Liver (tissue), 9 donors: Measurements from ENCODE around the gene KYAT1. TPM values are rescaled to one million over a fixed set of nuclear protein-coding genes. Genes with fewer than 3 reads are reported as not detected.
A peak's percentile ranks its signal among the peaks of the same experiment; 100 is the strongest.

Experiments used
- DNase-seq: peaks from one replicate; pipeline ENCODE4 v3.0.0-alpha.2; 2017; ENCODE audit warnings: low spot score
- H3K27ac ChIP-seq, 2 donors: one replicate each; pipeline ENCODE4 v1.7.0; 2013; ENCODE audit warnings: inconsistent platforms in 2 of 2, low read length in 2 of 2, control low read depth in 1 of 2, low read depth in 1 of 2, mild to moderate bottlenecking in 1 of 2
- H3K27me3 ChIP-seq, 4 donors: one replicate each; pipeline versions ENCODE4 v1.6.1 to v1.7.0; 2013; ENCODE audit warnings: low read length in 3 of 4, inconsistent platforms in 1 of 4, mild to moderate bottlenecking in 1 of 4, moderate library complexity in 1 of 4; ENCODE audit not compliant: control insufficient read depth in 4 of 4, insufficient read depth in 4 of 4
- H3K36me3 ChIP-seq, 4 donors: one replicate each; pipeline versions ENCODE4 v1.6.1 to v1.7.0; 2013; ENCODE audit warnings: low read length in 3 of 4, mild to moderate bottlenecking in 3 of 4, low read depth in 1 of 4, moderate library complexity in 1 of 4; ENCODE audit not compliant: control insufficient read depth in 4 of 4, insufficient read depth in 3 of 4
- H3K4me1 ChIP-seq, 4 donors: one replicate each; pipeline versions ENCODE4 v1.6.1 to v1.7.0; 2013; ENCODE audit warnings: low read length in 3 of 4, mild to moderate bottlenecking in 3 of 4, moderate library complexity in 1 of 4; ENCODE audit not compliant: control insufficient read depth in 4 of 4, insufficient read depth in 4 of 4
- H3K4me3 ChIP-seq, 3 donors: one replicate each; pipeline versions ENCODE4 v1.6.1 to v1.7.0; 2013; ENCODE audit warnings: low read length in 3 of 3, control low read depth in 1 of 3, low read depth in 1 of 3, mild to moderate bottlenecking in 1 of 3
- H3K9ac ChIP-seq, 2 donors: one replicate each; pipeline ENCODE4 v1.7.0; 2013; ENCODE audit warnings: low read length in 2 of 2, mild to moderate bottlenecking in 2 of 2, moderate library complexity in 2 of 2, control low read depth in 1 of 2, low read depth in 1 of 2
- H3K9me3 ChIP-seq, 4 donors: one replicate each; pipeline versions ENCODE4 v1.6.1 to v1.7.0; 2013; ENCODE audit warnings: low read length in 3 of 4; ENCODE audit not compliant: control insufficient read depth in 4 of 4
- ATF3 ChIP-seq: IDR thresholded peaks from 2 replicates; pipeline ENCODE4 v1.6.1; 2016; ENCODE audit warnings: antibody characterized with exemption
- CTCF ChIP-seq: fragments of 150-350 bp; IDR thresholded peaks from 2 replicates; pipeline ENCODE4 v1.5.1; 2017; ENCODE audit warnings: improper control_type of control experiment, low read depth, low read length; ENCODE audit not compliant: missing input control
- EGR1 ChIP-seq, 2 donors: IDR thresholded peaks; 2 replicates each; pipeline ENCODE4 v1.6.1; 2016 to 2018; ENCODE audit warnings: antibody characterized with exemption in 2 of 2, low read depth in 2 of 2
- GABPA ChIP-seq, 2 donors: IDR thresholded peaks in 1 of 2; conservative IDR thresholded peaks in 1 of 2; 2 replicates each; pipeline ENCODE4 v1.6.1; 2016; ENCODE audit warnings: antibody characterized with exemption in 2 of 2, mild to moderate bottlenecking in 1 of 2, moderate library complexity in 1 of 2
- HNF4G ChIP-seq: IDR thresholded peaks from 2 replicates; pipeline ENCODE4 v1.6.1; 2016; ENCODE audit warnings: antibody characterized with exemption
- JUND ChIP-seq, 2 donors: IDR thresholded peaks; 2 replicates each; pipeline ENCODE4 v1.6.1; 2016; ENCODE audit warnings: antibody characterized with exemption in 2 of 2
- NR2F2 ChIP-seq: IDR thresholded peaks from 2 replicates; pipeline ENCODE4 v1.6.1; 2016; ENCODE audit warnings: antibody characterized with exemption
- RAD21 ChIP-seq, 2 donors: IDR thresholded peaks; 2 replicates each; pipeline ENCODE4 v1.6.1; 2016; ENCODE audit warnings: antibody characterized with exemption in 2 of 2, mild to moderate bottlenecking in 2 of 2
- REST ChIP-seq: IDR thresholded peaks from 2 replicates; pipeline ENCODE4 v1.6.1; 2016; ENCODE audit warnings: antibody characterized with exemption, mild to moderate bottlenecking
- RXRA ChIP-seq, 2 donors: IDR thresholded peaks; 2 replicates each; pipeline ENCODE4 v1.6.1; 2017 to 2018; ENCODE audit warnings: antibody characterized with exemption in 2 of 2, mild to moderate bottlenecking in 1 of 2
- SP1 ChIP-seq: IDR thresholded peaks from 2 replicates; pipeline ENCODE4 v1.6.1; 2018; ENCODE audit warnings: antibody characterized with exemption, mild to moderate bottlenecking
- YY1 ChIP-seq: IDR thresholded peaks from 2 replicates; pipeline ENCODE4 v1.6.1; 2016; ENCODE audit warnings: antibody characterized with exemption, mild to moderate bottlenecking
- ZBTB33 ChIP-seq: IDR thresholded peaks from 2 replicates; pipeline ENCODE4 v1.6.1; 2016; ENCODE audit warnings: antibody characterized with exemption
- WGBS: extraction: QIAGEN DNeasy Blood & Tissue Kit; methylation state at CpG from one replicate; pipeline ENCODE4 v1.1.7; 2013; 5-methylcytosine and 5-hydroxymethylcytosine counted together
- polyA plus RNA-seq, 2 donors: library from polyadenylated mRNA; stranded (reverse) in 1 of 2; unstranded in 1 of 2; fragments of 200-250 nt in 1 of 2; fragments of >200 nt in 1 of 2; fragmentation: Nextera tagmentation in 1 of 2; extraction: Ambion mirVana in 1 of 2; gene quantifications; one replicate each; pipeline versions ENCODE4 v1.2.1 to v1.2.3, GENCODE V29; 2013 to 2015
- total RNA-seq, 2 donors: library from RNA; depleted of rRNA; stranded (reverse); fragments of >200 nt; gene quantifications; one replicate each; pipeline ENCODE4 v1.2.3, GENCODE V29; 2014
- donor health status: healthy.
- donor health status: healthy.
- donor health status: healthy.
- donor health status: healthy.
- donor health status: healthy.

KYAT1 gene
- total and polyA plus RNA-seq, 4 donors: 3.8 to 8.1 (median 7.4) TPM

- Histone ChIP-seq H3K27ac (no peak overlapping the region), H3K9ac (no peak overlapping the region), H3K4me3 (no peak overlapping the region), H3K27me3 (no peaks in the 10 kb centered on the region), H3K9me3 (no peaks in the 10 kb centered on the region), H3K4me1 (peaks cover 0 to 14% (median 9%) of the 10 kb centered on the region in 4 donors), H3K36me3 (peaks cover 0 to 4% (median 2%) of the 10 kb centered on the region in 4 donors)
- 75% methylated on average over 2 of the region's 2 CpGs for WGBS
- no peak for DNase-seq
- TF ChIP-seq REST (no peak), NR2F2 (no peak), HNF4G (no peak), EGR1 (IDR thresholded peaks at IDR 0.05; ENCODE audit: low read depth in 2 of 2) (no peak), RXRA (IDR thresholded peaks at IDR 0.05) (no peak), ATF3 (no peak), SP1 (no peak), GABPA (IDR thresholded peaks at IDR 0.05 in 1 of 2, conservative IDR thresholded peaks at IDR 0.05 in 1 of 2) (no peak), ZBTB33 (no peak), JUND (IDR thresholded peaks at IDR 0.05) (no peak), YY1 (no peak)
Observed at GRCh38 chr9:128928624-128929023, 46.9 kb upstream of the KYAT1 start.

- H3K27ac ChIP-seq: peak overlapping the region; percentile 36 to 78
- no peaks in the 10 kb centered on the region for H3K27me3 ChIP-seq
- H3K9me3 ChIP-seq: no peaks in the 10 kb centered on the region
- no peak overlapping the region for H3K4me3 ChIP-seq
- peaks cover 1 to 19% (median 11%) of the 10 kb centered on the region in 4 donors for H3K4me1 ChIP-seq
- DNase-seq: peak; percentile 62
- H3K36me3 ChIP-seq: peaks cover 0 to 2% (median 0%) of the 10 kb centered on the region in 4 donors
- WGBS: 21% methylated on average over 10 of the region's 10 CpGs
- TF ChIP-seq ATF3 (no peak), SP1 (no peak), RXRA (IDR thresholded peaks at IDR 0.05) (peak; percentile 9 to 53), EGR1 (IDR thresholded peaks at IDR 0.05; ENCODE audit: low read depth in 2 of 2) (no peak), CTCF (peak; percentile 85), RAD21 (IDR thresholded peaks at IDR 0.05) (peak; percentile 97)
- peak overlapping the region; percentile 31 to 36 for H3K9ac ChIP-seq
Observed at GRCh38 chr9:128927731-128928411, 46.1 kb upstream of the KYAT1 start.
